GM21528 (cell line): ENCODE data around the gene MYO5B.
"Not testable (repeated sequence)": the region's sequence is repeated elsewhere in the genome, so short reads cannot be mapped to it uniquely, and the experiment has no call there.

Experiments
- ATAC-seq: cut with Tn5 transposase; IDR thresholded peaks from one replicate; pipeline ENCODE4 v1.9.1; 2021; ENCODE audit warnings: mild to moderate bottlenecking, moderate library complexity; ENCODE audit not compliant: unreplicated experiment, low FRiP score

The MYO5B gene

GRCh38 chr18:49784427-49785185 lies 410.3 kb downstream of the MYO5B start:
- no peak for ATAC-seq

DNA sequence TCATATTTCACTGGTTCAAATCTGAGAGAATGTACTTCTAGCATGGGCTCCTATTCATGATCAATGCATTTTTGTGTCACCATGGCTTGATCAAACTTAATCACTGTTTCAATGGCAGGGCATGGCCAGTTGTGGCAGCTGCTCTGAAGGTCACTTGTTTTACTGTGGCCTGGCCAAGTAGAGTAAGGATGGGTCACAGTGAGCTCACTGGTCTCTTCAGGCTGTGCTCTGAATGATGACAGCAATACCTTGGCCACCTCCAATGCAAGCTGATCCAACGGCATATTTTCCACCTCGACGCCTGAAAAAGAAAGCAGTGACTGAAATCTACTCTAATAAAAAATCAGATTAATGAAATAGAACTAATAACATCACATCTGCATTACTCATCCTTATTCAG lies 411.3 kb downstream of the MYO5B start:
- not testable (repeated sequence) for ATAC-seq

- no peak for ATAC-seq
These were observed 416.0 kb downstream of the MYO5B start for GRCh38 chr18:49778826-49779465.
